Stimulated activated CD4-positive, alpha-beta T cell treated with anti-CD3 and anti-CD28 coated beads, TNF-alpha, amount 100 ng/mL, for 4 hours (primary cell): ENCODE data around the gene SLC17A1.

ENCODE experiments used
- DNase-seq, 3 experiments: peaks; one replicate each; pipeline ENCODE4 v3.0.0-alpha.2; 2020; ENCODE audit warnings: low read depth in 3 of 3

The SLC17A1 gene

GRCh38 chr6:25831532-25832306 lies at the start of gene SLC17A1:
Gene SLC17A1 (minus strand): TSS chr6:25832052. CDS start chr6:25830557, 1,495 bp downstream.
- no peak for DNase-seq

GRCh38 chr6:25880601-25881000 lies 48.7 kb upstream of the SLC17A1 start:
- no peak for DNase-seq

- DNase-seq: no peak
These were observed 47.0 kb upstream of the SLC17A1 start for GRCh38 chr6:25878721-25879322.

GRCh38 chr6:25875926-25876602 lies 44.2 kb upstream of the SLC17A1 start:
- DNase-seq: no peak

GRCh38 chr6:25875563-25875905 lies 43.7 kb upstream of the SLC17A1 start:
- DNase-seq: no peak

- no peak for DNase-seq
These were observed 43.1 kb upstream of the SLC17A1 start for GRCh38 chr6:25874822-25875562.

GRCh38 chr6:25874118-25874517 lies 42.3 kb upstream of the SLC17A1 start, which contains the start of gene SLC17A3:
Gene SLC17A3 (minus strand): TSS chr6:25874243. CDS start chr6:25868387, 5,856 bp downstream.
- DNase-seq: no peak

- DNase-seq: no peak
These were observed 41.0 kb upstream of the SLC17A1 start for GRCh38 chr6:25872814-25873213.

GRCh38 chr6:25869840-25870239 lies 38.0 kb upstream of the SLC17A1 start:
- no peak for DNase-seq

GRCh38 chr6:25868436-25869183 lies 36.8 kb upstream of the SLC17A1 start:
- no peak for DNase-seq

GRCh38 chr6:25866011-25866410 lies 34.2 kb upstream of the SLC17A1 start:
- DNase-seq: no peak

- no peak for DNase-seq
These were observed 31.5 kb upstream of the SLC17A1 start for GRCh38 chr6:25863360-25863759.

- no peak for DNase-seq
These were observed 30.3 kb upstream of the SLC17A1 start for GRCh38 chr6:25862199-25862598.

GRCh38 chr6:25852756-25853155 lies 20.9 kb upstream of the SLC17A1 start:
- no peak for DNase-seq

- DNase-seq: no peak
These were observed 20.1 kb upstream of the SLC17A1 start for GRCh38 chr6:25851961-25852360.

GRCh38 chr6:25844518-25844917 lies 12.7 kb upstream of the SLC17A1 start:
- no peak for DNase-seq

- no peak for DNase-seq
These were observed 10.7 kb upstream of the SLC17A1 start for GRCh38 chr6:25842526-25842925.

GRCh38 chr6:25835442-25836283 lies 3.8 kb upstream of the SLC17A1 start:
- DNase-seq: no peak

GRCh38 chr6:25834950-25835349 lies 3.1 kb upstream of the SLC17A1 start:
- DNase-seq: no peak

GRCh38 chr6:25833136-25833535 lies 1.3 kb upstream of the SLC17A1 start:
- DNase-seq: no peak

- DNase-seq: no peak
These were observed 818 bp upstream of the SLC17A1 start for GRCh38 chr6:25832670-25833069.
